Kasumi-1 (cell line): ENCODE data around the gene AGBL4.

Experiments
- DNase-seq, 2 experiments: peaks; one replicate each; lab custom pipeline; 2025; lab: John Stamatoyannopoulos, UW

Gene AGBL4

GRCh38 chr1:48679859-48680258 is 1343.9 kb downstream of the AGBL4 start:
- DNase-seq = no peak

- DNase-seq = no peak
These were observed 1344.8 kb downstream of the AGBL4 start for GRCh38 chr1:48678710-48679505.

DNA sequence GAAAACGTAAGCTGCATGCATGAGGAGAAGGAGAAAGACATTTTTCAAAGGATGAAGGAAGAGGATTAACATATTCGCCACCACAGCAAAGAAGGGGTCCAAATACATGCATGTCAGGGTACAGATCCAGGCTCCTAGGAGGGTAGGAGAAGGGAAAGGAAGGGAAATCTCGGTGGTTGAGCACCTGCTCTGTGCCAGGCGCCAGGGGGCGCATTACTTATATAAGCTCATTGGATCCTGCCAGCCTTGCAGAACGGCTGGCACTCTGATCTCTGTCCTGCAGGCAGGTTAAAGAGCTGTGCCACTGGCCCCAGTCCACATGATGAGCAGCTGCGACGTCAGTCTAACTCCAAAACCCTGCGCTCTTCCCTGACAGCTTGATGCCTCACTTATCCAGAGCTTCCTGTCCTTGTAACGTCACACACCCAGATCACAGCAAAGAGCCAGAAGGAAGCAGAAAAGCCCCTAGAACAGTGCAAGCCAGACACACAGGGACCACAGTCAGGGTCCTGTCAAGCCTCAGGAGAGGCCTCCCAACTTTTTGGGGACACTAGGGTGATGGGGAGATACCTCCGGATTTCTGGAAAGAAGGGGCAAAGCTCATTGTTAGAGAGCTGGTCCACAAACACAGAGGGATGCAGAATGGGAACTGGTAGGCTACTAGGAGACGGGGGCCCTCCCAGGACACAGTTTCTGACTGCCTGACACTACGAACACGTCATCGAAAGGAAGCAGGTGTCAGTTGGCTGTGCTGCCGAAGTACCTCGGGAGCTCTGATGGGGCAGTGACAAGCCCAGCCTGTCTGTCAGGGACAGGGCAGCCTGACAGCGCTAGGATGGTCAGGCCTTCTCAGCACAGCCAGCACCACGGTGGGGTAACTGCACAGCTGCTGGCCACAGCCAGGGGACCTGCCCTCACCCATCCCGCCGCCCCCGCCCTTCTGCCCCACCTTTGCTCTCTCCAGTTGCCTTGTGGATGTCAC is 1346.2 kb downstream of the AGBL4 start:
- DNase-seq = peak; percentile 28 to 48

- DNase-seq = no peak
These were observed 1346.9 kb downstream of the AGBL4 start for GRCh38 chr1:48676822-48677221.

DNA sequence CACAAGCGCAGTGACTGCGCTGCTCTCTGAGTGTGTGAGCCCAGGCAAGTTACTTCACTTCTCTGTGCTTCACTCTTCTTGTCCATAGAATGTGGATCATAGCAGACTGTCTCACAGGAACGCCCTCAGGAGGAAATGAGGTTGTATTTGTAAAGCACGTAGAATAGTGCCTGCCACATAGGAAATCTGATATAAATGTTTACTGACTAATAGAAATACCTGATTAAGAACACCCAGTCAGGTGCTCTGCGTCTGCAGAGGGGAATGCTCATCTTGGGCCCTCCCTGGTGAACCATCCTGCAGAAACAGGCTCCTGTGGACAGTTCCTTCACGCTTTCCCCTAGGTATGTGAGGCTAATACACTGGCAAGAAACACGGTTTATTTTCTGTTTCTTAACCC is 1347.4 kb downstream of the AGBL4 start:
- no peak for DNase-seq

DNA sequence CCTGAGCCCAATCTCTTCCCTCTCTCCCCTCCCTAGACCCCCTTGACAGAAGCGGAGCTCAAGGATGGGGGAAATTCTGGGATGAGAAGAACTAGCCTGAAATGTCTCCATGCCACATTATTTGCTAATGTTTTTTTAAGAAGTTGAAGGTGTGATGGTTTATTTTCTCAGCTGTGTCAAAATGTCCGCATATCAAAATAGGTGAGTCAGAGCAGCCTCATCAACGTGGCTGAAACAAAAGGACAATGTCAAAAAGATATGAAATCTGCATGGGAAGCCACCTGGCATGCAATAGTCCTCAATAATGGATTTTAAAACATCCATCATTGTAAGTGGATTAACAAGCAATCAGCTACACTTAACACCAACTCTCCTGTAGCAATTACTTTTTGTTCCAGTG is 1348.5 kb downstream of the AGBL4 start:
- no peak for DNase-seq

DNA sequence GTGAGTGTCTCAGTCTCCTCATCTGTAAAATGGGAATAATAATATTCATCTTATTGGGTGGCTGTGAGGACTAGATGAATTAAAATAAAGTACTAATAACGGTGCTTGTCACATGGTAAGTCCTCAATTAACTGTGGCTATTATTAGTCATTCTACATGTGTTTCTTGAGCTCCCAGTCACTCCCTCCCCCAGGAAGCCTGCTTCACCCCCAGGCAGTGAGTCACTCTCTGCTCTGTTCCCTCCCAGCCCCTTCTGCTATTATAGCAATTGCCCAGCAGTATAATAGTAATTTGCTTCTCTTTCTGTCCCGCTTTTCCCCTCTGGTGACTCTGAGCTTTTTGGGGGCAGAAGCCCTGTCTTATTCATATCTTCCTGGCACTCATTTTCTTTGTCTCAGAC is 1349.1 kb downstream of the AGBL4 start:
- DNase-seq = peak; percentile 0 to 3

GRCh38 chr1:48673332-48674105 is 1350.2 kb downstream of the AGBL4 start:
- peak; percentile 2 to 12 for DNase-seq

GRCh38 chr1:48671578-48671977 is 1352.2 kb downstream of the AGBL4 start:
- no peak for DNase-seq

DNA sequence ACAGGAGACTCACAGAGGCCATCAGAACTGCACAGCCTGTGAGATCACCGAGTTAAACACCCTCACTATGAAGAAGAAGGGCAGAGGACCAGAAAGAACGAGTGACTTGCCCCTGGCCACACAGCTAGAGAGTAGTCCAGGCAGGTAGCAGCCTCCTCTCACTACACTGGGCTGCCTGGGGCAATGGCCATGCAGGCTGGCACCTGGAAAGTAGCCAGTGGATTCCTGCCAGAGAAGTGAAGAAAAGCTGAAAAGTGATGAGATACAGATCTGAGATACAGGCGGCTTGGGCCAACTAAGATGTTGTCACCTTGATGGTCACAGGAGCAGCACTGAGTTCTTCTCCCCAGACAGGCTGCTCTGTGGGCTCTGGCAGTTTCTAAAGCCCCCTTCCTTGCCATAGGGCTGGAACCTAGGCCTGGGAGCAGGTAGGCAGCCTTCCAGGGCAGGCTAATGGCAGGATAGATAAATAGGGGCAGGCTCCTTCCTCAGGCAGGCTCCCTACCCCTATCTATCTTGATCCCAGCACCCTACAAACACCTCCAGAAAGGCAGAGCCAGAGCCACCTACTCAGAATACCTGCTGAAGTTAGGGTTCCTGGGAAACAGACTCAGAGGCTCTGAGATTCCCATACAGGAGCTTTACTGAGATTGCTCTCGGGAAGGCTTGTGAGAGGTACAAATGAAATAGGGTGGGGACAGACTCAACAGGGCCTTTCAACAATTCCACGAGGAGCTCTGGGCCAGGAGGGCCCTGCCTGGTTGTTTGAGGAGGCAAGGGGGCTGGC is 1353.3 kb downstream of the AGBL4 start:
- no peak for DNase-seq

GRCh38 chr1:48668339-48668738 is 1355.4 kb downstream of the AGBL4 start:
- no peak for DNase-seq

- DNase-seq = no peak
These were observed 1356.0 kb downstream of the AGBL4 start for GRCh38 chr1:48667782-48668181.

DNA sequence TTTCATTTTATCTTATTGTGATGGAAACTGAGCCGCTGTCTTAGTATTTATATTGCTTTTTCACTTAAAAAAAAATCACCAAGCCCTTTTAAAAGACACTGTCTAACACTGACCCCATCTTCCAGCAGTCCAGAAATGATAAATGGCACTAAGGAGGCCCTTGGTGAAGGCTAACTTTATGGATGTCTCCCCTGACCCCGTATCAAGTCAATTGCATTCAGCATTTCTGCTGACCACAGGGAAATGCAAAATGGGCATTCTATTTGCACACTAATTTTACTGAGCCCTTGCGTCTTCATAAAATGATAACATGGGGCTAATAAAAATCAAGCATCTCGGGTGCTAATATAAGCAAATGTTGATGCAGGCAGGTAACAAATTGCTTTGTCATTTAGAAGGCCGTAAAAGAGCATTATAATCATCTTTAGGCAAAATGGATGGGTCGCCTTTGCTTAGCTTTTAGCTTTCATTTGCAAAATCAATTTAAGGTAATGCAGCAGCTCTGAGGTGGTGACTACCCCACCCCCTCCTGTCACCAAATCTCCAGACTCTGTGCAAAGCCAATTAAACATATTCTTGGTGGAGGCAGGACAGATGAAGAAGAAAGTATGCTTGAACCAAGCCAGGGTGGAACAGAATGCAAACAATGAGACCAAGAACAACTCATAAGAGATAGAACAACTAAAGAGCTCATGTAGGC is 1357.9 kb downstream of the AGBL4 start:
- DNase-seq = no peak

GRCh38 chr1:48661726-48662463 is 1361.9 kb downstream of the AGBL4 start:
- DNase-seq = no peak

- DNase-seq = no peak
These were observed 1364.0 kb downstream of the AGBL4 start for GRCh38 chr1:48659801-48660200.

DNA sequence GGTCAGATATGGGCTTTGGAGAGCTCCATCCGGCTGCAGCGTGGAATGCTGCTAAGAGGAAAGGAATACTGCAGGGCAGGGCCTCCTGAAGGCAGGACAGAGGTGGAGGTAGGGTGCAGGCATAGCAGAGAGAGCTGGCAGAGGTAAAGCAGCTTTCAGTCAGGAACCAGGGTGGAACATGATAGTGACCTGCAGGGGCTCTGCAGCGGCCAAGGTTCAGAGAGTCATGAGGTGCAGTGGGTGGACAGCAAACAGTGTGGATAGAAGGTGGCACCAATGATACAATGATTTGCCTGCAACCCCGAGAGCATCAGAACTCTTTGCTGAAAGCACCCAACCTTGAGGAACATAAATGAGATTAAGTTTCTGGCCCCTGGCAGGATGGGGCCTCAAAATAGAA is 1366.3 kb downstream of the AGBL4 start:
- no peak for DNase-seq

GRCh38 chr1:48654606-48655210 is 1369.0 kb downstream of the AGBL4 start:
- no peak for DNase-seq

- no peak for DNase-seq
These were observed 1371.4 kb downstream of the AGBL4 start for GRCh38 chr1:48652334-48652733.

DNA sequence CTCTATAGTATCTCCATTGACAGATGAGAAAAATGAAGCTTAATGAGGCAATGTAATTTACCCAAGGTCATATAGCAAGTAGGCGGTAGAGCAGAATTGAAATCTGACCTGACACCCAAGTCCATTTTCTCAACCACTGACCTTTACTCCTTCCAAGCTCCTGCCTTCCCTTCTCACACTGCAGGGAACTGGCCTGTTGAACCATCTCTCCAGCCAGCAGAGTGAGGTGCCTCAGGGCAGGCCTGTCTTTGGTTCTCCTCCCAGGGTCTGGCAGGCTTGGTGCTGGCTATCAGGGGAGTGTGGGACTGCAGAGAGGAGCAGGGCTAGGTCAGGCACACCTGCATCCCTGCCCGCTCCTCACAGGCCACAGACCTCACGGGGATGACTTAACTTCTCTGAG is 1373.9 kb downstream of the AGBL4 start:
- no peak for DNase-seq

- no peak for DNase-seq
These were observed 1377.9 kb downstream of the AGBL4 start for GRCh38 chr1:48645883-48646282.
